Measurements from ENCODE around the gene BMAL1.

Gene BMAL1

DNA sequence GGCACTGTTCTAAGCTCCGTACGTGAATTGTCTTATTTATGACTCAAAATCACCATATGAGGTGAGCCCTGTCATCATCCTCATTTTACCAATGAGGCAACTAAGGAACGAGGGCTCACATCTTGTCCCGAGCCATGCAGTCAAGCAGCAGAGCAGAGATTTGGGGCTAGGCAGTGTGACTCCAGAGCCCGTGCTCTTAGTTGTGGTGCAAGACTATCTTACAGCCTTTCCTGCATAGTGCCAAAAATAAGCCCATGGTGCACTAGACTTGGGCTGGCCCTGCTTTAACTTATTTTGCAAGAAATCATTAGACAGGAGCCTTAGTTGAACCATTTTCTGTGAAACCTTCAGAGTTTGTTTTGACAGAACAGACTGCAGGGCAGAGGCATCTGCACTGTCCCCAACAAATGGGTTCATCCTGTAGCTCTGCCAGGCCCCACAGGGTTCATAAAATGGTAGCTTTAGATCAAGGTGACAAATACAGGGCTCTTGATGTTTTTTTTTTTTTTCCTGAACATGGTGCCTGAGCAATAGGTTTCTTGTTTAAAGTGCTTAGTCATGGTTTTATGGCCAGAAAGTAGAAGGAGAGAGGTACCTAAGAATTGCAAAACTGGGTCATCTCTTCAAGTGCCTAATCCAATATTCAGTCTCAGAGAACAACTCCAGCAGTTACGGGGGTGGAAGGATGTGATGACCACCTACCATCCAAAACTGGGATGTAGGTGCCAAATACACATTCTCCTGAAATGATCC, 56.6 kb downstream of the BMAL1 start:
- Mint-ChIP-seq H3K4me1 (peaks cover 82% of the 10 kb centered on the region), H3K27me3 (no peaks in the 10 kb centered on the region), H3K4me3 (no peak overlapping the region), H3K9me3 (no peaks in the 10 kb centered on the region), H3K27ac (no peak overlapping the region)
- DNase-seq (no peak), ATAC-seq (no peak)

DNA sequence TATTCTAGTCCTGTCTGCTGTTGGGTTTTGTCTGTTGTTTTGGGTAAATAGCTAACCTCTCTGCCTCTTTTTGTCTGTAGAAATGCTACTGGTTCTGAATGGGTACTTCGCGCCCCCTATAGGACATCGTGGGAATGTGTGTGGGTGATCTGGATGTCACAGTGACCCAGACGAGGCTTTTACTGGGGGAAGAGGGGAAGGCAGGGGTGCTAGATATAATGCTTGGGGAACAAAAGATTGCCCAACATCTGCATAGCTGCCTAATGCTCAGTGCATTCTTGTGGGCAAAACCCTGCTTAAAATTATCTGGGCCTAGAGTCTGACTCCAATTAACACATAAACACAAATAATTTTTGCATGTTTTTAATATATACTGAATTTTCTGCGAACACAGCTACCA, 57.7 kb downstream of the BMAL1 start:
- peaks cover 86% of the 10 kb centered on the region for H3K4me1 Mint-ChIP-seq
- peak; percentile 40 for ATAC-seq
- H3K4me3 Mint-ChIP-seq: no peak overlapping the region
- no peaks in the 10 kb centered on the region for H3K27me3 Mint-ChIP-seq
- no peaks in the 10 kb centered on the region for H3K9me3 Mint-ChIP-seq
- H3K27ac Mint-ChIP-seq: peak overlapping the region in 1 of 2 donors; percentile 3
- peak; percentile 67 to 71 for DNase-seq

DNA sequence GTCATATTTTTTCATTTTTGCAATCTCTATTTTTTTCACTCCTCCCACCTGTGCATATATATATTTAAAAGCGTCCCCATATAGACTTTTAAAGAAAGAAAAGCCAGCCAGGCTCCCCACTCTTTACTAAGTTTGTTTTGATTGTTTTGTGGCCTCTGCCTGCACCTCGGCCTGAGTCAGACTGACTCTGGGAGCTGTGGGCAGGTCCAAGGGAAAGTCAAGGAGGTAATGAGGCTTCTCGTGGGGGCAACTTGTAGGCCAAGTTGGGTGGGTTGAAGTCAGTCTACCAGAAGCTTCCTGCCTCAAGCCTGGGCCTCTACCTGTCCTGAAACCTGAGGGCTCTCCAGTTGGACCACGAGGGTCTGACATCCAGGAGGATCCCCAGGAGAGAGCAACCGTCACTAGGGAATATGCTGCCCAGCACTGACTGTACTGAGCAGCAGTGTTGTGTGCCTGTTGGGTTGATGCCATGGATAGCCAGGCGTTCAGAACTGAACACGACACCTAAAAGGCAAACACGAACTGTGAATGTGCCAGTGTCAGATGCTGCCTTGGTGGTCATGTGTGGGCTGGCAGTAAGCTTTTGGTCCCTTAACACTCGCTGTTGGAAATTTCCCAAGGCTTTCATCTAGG, 58.8 kb downstream of the BMAL1 start:
- Mint-ChIP-seq H3K4me1 (peaks cover 89% of the 10 kb centered on the region), H3K9me3 (no peaks in the 10 kb centered on the region), H3K27me3 (no peaks in the 10 kb centered on the region), H3K4me3 (no peak overlapping the region), H3K27ac (peak overlapping the region in 1 of 2 donors; percentile 69)
- ATAC-seq: no peak
- DNase-seq: no peak

DNA sequence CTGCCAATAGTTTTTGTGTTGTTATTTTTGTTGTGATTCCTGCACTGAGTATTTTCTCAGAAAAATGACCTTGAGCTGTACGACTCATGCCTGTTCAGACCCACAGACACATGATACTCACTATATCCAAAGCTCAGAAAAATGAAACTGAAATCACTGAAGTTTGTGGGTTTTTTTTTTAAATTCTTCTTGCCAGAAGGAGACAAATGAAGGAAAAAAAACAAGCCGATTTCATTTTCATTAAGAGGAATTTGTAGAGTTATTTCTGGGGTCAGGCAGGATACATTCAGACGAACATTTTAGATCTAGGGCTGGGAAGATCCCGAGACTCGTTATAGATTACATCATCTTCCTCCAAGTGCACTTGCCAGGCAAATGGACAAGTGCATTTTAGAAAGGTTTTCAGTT, 60.4 kb downstream of the BMAL1 start:
- H3K9me3 Mint-ChIP-seq: no peaks in the 10 kb centered on the region
- no peak for DNase-seq
- ATAC-seq: peak; percentile 43
- peaks cover 80% of the 10 kb centered on the region for H3K4me1 Mint-ChIP-seq
- H3K27ac Mint-ChIP-seq: peak overlapping the region; percentile 44 to 92
- no peaks in the 10 kb centered on the region for H3K27me3 Mint-ChIP-seq
- peak overlapping the region; percentile 36 to 72 for H3K4me3 Mint-ChIP-seq

GRCh38 chr11:13338427-13339069, 61.0 kb downstream of the BMAL1 start:
- H3K9me3 Mint-ChIP-seq: no peaks in the 10 kb centered on the region
- H3K27me3 Mint-ChIP-seq: no peaks in the 10 kb centered on the region
- H3K4me1 Mint-ChIP-seq: peaks cover 75% of the 10 kb centered on the region
- peak overlapping the region; percentile 36 to 72 for H3K4me3 Mint-ChIP-seq
- DNase-seq (peak in 1 of 2 donors; percentile 56), ATAC-seq (peak; percentile 81)
- H3K27ac Mint-ChIP-seq: peak overlapping the region; percentile 44 to 92

- Mint-ChIP-seq H3K4me3 (peak overlapping the region; percentile 36 to 72), H3K27me3 (no peaks in the 10 kb centered on the region), H3K4me1 (peaks cover 72% of the 10 kb centered on the region), H3K27ac (peak overlapping the region; percentile 2 to 92), H3K9me3 (no peaks in the 10 kb centered on the region)
- DNase-seq: peak in 1 of 2 donors; percentile 29
- peak; percentile 72 for ATAC-seq
Measured at GRCh38 chr11:13339195-13340153, 61.9 kb downstream of the BMAL1 start.

- Mint-ChIP-seq H3K9me3 (no peaks in the 10 kb centered on the region), H3K4me3 (no peak overlapping the region), H3K27me3 (no peaks in the 10 kb centered on the region), H3K4me1 (peaks cover 65% of the 10 kb centered on the region), H3K27ac (peak overlapping the region in 1 of 2 donors; percentile 64)
- ATAC-seq: no peak
- no peak for DNase-seq
Measured at GRCh38 chr11:13341026-13341425, 63.4 kb downstream of the BMAL1 start.

DNA sequence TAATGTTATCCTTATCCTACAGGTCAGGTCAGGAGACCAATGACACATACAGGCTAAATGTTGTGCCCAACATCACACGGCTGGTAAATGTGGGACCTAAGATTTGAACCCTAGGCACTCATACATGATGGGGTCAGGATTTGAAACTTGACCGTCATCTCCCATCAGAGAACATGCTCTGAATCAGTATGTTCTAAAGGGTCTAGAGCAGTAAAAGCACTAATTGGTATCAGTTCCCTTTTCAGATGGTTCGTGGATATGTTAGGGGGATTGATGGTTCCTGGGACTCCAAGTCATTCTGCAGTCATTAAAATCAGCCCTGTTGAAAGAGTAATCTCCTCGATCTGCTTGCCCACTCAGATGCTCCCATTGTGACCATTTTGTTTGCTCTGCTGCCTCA, 65.5 kb downstream of the BMAL1 start:
- no peak overlapping the region for H3K4me3 Mint-ChIP-seq
- no peaks in the 10 kb centered on the region for H3K27me3 Mint-ChIP-seq
- no peaks in the 10 kb centered on the region for H3K9me3 Mint-ChIP-seq
- ATAC-seq (no peak), DNase-seq (no peak)
- no peak overlapping the region for H3K27ac Mint-ChIP-seq
- peaks cover 67% of the 10 kb centered on the region for H3K4me1 Mint-ChIP-seq

- peak overlapping the region in 1 of 2 donors; percentile 0 for H3K27ac Mint-ChIP-seq
- ATAC-seq: peak; percentile 60
- H3K9me3 Mint-ChIP-seq: no peaks in the 10 kb centered on the region
- DNase-seq: peak; percentile 57 to 70
- peaks cover 64% of the 10 kb centered on the region for H3K4me1 Mint-ChIP-seq
- no peaks in the 10 kb centered on the region for H3K27me3 Mint-ChIP-seq
- no peak overlapping the region for H3K4me3 Mint-ChIP-seq
Measured at GRCh38 chr11:13343931-13344717, 66.5 kb downstream of the BMAL1 start.

DNA sequence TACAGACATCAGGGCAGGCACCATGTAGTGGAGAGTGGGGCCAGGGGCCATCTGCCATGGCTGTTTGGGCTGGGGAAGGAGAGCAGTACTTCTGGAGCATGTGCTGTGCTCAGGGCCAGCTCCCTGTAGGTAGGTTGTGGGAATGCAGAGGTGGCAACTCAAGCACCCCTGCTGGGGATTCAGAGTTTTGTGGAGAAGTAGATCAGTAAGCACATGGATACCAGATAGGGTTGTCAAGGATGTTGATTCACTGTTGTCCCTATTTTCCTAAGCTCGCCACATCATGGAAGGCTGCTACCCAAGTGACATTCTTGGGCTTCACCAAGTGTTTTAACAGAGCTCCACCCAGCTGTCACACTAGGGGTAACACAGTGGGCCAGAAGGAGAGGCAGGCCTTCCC, 67.2 kb downstream of the BMAL1 start:
- ATAC-seq (no peak), DNase-seq (no peak)
- no peaks in the 10 kb centered on the region for H3K9me3 Mint-ChIP-seq
- peak overlapping the region in 1 of 2 donors; percentile 73 for H3K27ac Mint-ChIP-seq
- H3K27me3 Mint-ChIP-seq: no peaks in the 10 kb centered on the region
- H3K4me3 Mint-ChIP-seq: no peak overlapping the region
- peaks cover 57% of the 10 kb centered on the region for H3K4me1 Mint-ChIP-seq

- ATAC-seq (no peak), DNase-seq (no peak)
- Mint-ChIP-seq H3K4me1 (peaks cover 40% of the 10 kb centered on the region), H3K4me3 (no peak overlapping the region), H3K27me3 (no peaks in the 10 kb centered on the region), H3K9me3 (no peaks in the 10 kb centered on the region), H3K27ac (no peak overlapping the region)
Measured at GRCh38 chr11:13346470-13346869, 68.9 kb downstream of the BMAL1 start.

DNA sequence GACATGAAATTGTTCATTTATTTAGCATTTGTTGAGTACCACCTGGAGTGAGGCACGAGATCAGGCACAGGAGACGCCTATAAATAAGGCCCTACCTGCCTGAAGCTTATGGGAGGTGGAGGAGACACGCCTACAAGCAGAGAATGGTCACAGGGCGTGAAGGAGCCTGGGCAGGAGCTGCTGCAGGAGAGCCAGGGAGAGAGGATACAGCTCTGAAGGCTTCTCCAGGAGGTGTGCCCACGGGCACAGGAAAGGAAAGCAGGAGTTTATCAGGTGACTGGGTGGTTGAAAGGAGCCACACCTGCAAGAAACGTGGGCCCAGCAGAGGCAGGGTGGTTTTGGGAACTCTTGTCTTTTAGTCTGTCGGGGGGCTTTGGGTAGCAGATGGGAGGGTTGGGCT, 70.3 kb downstream of the BMAL1 start:
- H3K27ac Mint-ChIP-seq: peak overlapping the region; percentile 57 to 93
- DNase-seq (no peak), ATAC-seq (no peak)
- H3K9me3 Mint-ChIP-seq: no peaks in the 10 kb centered on the region
- H3K4me1 Mint-ChIP-seq: peaks cover 35% of the 10 kb centered on the region
- H3K4me3 Mint-ChIP-seq: peak overlapping the region in 1 of 2 donors; percentile 19
- H3K27me3 Mint-ChIP-seq: no peaks in the 10 kb centered on the region

GRCh38 chr11:13348305-13348704, 70.7 kb downstream of the BMAL1 start:
- peak overlapping the region in 1 of 2 donors; percentile 19 for H3K4me3 Mint-ChIP-seq
- H3K9me3 Mint-ChIP-seq: no peaks in the 10 kb centered on the region
- peak overlapping the region; percentile 57 to 93 for H3K27ac Mint-ChIP-seq
- ATAC-seq: peak; percentile 31
- H3K4me1 Mint-ChIP-seq: peaks cover 35% of the 10 kb centered on the region
- no peak for DNase-seq
- no peaks in the 10 kb centered on the region for H3K27me3 Mint-ChIP-seq

DNA sequence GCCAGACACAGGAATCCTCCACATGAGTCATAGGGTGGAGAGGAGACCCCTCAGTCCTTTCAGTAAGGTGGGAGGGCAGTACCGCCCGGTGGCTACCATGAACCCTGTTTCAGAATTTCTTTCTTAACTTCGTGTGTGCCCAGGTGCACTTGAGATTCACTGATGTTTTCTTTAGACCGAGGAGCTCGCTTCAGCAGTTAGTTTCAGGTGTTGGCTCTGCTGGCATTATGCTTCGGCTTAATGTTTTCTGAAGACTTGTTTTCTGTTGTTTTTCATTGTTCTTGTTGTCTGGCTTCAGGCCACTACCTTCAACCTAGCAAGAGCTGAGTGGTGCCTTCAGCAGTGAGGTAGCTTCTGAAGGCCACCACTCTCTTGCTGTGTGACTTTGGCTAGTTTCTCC, 71.5 kb downstream of the BMAL1 start:
- H3K27me3 Mint-ChIP-seq: no peaks in the 10 kb centered on the region
- no peaks in the 10 kb centered on the region for H3K9me3 Mint-ChIP-seq
- no peak overlapping the region for H3K27ac Mint-ChIP-seq
- DNase-seq (no peak), ATAC-seq (no peak)
- H3K4me3 Mint-ChIP-seq: no peak overlapping the region
- H3K4me1 Mint-ChIP-seq: peaks cover 31% of the 10 kb centered on the region

Measured in stimulated activated naive CD8-positive, alpha-beta T cell treated with anti-CD3 and anti-CD28 coated beads, Interleukin-15, amount 100 ng/mL, for 72 hours (primary cell).